Choroid plexus epithelial cell (primary cell): ENCODE data around the gene NFIX.

Experiments used
- DNase-seq: peaks from one replicate; pipeline ENCODE4 v3.0.0-alpha.2; 2010; ENCODE audit warnings: low read depth
- H3K4me3 ChIP-seq: 2 replicates; pipeline ENCODE4 v1.5.1; 2011; ENCODE audit warnings: low read depth, mild to moderate bottlenecking, control low read depth, low read length, moderate library complexity
- CTCF ChIP-seq: conservative IDR thresholded peaks from 2 replicates; pipeline ENCODE4 v1.5.1; 2011; ENCODE audit warnings: low read depth, mild to moderate bottlenecking, control low read depth, inconsistent platforms, low read length, moderate library complexity

The NFIX gene

GRCh38 chr19:12997967-12998940 is 3.0 kb downstream of the NFIX start:
- H3K4me3 ChIP-seq: no peak overlapping the region
- no peak for DNase-seq
- TF ChIP-seq CTCF: no peak

- DNase-seq: no peak
- H3K4me3 ChIP-seq: no peak overlapping the region
- no peak for TF ChIP-seq CTCF
Measured at GRCh38 chr19:13001166-13001501, 5.9 kb downstream of the NFIX start.

DNA sequence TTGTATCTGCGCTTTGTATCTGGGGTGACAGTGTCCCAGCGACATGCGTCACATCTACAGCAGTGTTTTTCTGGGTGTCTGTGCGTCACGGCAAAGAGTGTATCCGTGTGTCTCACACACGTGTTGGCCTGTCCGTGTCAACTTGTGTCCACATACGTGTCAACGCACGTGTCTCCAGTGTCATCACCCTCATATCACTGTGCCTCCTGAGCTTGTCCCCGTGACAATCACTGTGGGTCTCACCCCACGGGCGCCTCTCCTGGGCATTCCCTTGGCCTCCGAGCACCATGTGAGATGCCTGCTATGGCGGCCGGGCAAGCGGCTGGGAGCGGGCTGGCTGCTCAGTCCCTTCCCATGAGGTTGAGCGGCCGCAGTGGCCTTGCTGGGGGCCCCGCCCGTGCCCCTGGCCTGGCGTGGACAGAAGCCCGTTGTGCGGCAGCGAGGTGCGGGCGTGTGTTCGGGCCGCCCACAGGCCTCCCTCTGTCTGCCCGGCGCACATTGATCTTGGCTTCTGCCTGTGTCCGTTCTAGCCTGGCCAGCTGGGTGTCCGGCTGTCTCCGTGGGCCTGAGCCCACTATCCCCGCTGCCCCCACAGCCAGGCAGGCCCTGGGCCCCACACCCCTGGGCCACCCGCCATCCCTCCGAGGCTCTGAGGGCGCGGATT is 6.4 kb downstream of the NFIX start:
- TF ChIP-seq CTCF: no peak
- no peak overlapping the region for H3K4me3 ChIP-seq
- DNase-seq: no peak

- DNase-seq: no peak
- no peak overlapping the region for H3K4me3 ChIP-seq
- no peak for TF ChIP-seq CTCF
Measured at GRCh38 chr19:13002166-13002898, 7.1 kb downstream of the NFIX start.

DNA sequence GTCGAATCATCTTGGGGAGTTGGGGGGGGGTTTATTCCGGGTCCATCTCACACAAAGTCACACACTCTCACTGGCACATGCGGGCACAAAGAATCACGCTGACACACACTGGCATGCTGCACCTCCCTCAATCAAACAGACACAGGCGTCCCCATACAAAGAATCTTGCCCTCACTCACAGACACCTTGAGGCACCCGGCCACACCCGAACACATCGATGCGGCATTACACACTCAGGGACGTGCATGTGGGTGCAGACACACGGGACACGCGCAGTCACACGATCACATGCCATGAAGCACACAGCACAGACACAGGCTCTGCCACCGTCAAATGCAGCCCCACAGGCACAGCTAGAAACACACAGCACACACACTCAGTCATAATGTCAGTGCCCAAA is 7.8 kb downstream of the NFIX start:
- TF ChIP-seq CTCF: no peak
- H3K4me3 ChIP-seq: no peak overlapping the region
- no peak for DNase-seq

- no peak for TF ChIP-seq CTCF
- no peak overlapping the region for H3K4me3 ChIP-seq
- DNase-seq: no peak
Measured at GRCh38 chr19:13004273-13004672, 9.0 kb downstream of the NFIX start.
